Tibial nerve (tissue), 3 donors: Measurements from ENCODE around the gene FGF14.

Source experiments
- CTCF ChIP-seq, 5 experiments: fragments of 200-600 bp in 3 of 5; fragments of 450-650 bp in 2 of 5; sonication (generic) in 3 of 5; IDR thresholded peaks; one replicate each; pipeline ENCODE4 v1.5.1; 2016 to 2019; ENCODE audit warnings: antibody characterized with exemption in 5 of 5, mild to moderate bottlenecking in 3 of 5, moderate library complexity in 2 of 5
- POLR2A ChIP-seq, 2 donors: fragments of 450-650 bp; IDR thresholded peaks; one replicate each; pipeline ENCODE4 v1.6.1; 2017; ENCODE audit warnings: antibody characterized with exemption in 2 of 2, mild to moderate bottlenecking in 2 of 2, moderate library complexity in 2 of 2

- TF ChIP-seq CTCF (IDR thresholded peaks at IDR 0.05) (no peak), POLR2A (IDR thresholded peaks at IDR 0.05) (no peak)
Measured at GRCh38 chr13:101979825-101980224, 422.0 kb downstream of the FGF14 start.
